ENCODE measurements around the gene NVL.

DNA sequence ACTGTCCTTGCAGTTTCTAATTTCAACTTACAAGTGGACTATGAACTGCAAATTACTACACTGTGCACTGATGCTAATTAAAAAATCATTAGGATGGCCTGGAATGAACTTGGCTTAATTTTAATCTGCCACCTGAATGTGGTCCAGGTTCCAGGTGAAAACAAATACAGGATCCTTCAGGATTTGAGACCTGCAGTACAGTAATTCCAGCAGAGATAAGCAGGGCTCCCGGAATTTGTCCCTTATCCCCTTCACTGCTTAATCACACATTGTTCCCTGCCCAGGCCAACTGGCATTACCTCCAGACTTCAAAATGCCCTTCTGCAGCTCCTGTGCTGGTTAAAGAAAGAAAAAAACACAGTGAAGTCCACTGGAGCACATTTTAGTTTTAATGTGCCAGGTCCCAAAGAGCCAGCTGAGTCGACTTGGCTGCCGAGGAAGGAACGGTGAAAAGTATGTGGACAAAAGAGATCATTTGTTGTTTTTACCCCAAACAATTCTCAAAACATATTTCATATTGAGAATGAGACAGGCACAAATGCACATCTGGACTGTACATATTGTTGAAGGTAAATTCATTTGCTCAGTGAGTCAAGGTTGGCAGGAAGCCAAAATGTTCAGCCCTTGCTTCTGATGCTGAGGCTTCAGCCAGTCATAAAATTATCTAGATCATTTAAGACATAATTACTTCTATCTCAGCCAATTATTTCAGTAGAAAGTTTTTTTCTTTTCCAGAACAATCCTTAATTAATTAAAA lies 118.6 kb downstream of the NVL start:
- TF ChIP-seq, protein P1, sequence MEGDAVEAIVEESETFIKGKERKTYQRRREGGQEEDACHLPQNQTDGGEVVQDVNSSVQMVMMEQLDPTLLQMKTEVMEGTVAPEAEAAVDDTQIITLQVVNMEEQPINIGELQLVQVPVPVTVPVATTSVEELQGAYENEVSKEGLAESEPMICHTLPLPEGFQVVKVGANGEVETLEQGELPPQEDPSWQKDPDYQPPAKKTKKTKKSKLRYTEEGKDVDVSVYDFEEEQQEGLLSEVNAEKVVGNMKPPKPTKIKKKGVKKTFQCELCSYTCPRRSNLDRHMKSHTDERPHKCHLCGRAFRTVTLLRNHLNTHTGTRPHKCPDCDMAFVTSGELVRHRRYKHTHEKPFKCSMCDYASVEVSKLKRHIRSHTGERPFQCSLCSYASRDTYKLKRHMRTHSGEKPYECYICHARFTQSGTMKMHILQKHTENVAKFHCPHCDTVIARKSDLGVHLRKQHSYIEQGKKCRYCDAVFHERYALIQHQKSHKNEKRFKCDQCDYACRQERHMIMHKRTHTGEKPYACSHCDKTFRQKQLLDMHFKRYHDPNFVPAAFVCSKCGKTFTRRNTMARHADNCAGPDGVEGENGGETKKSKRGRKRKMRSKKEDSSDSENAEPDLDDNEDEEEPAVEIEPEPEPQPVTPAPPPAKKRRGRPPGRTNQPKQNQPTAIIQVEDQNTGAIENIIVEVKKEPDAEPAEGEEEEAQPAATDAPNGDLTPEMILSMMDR (conservative IDR thresholded peaks at IDR 0.05 in 1 of 2, IDR thresholded peaks at IDR 0.05 in 1 of 2; ENCODE audit: extremely low read depth in 1 of 2, insufficient read depth in 1 of 2, low read depth in 1 of 2, low read length in 2 of 2) = no peak
- no peak for TF ChIP-seq EZH2 (IDR thresholded peaks at IDR 0.05; ENCODE audit: borderline replicate concordance, low read length)

All from mammary epithelial cell (primary cell).